Neural progenitor cell (in vitro differentiated cells): Measurements from ENCODE around the gene TBXA2R. TPM values are rescaled to one million over a fixed set of nuclear protein-coding genes. Genes with fewer than 3 reads are reported as not detected.
"Not testable (repeated sequence)": the region's sequence is repeated elsewhere in the genome, so short reads cannot be mapped to it uniquely, and the experiment has no call there.

Experiments used
- DNase-seq: peaks from one replicate; pipeline ENCODE4 v3.0.0-alpha.2; 2016; ENCODE audit warnings: low spot score
- H2AFZ ChIP-seq: fragments of 200-600 bp; sonication (generic); replicated peaks from 2 replicates; pipeline ENCODE4 v1.6.1; 2016; ENCODE audit warnings: antibody characterized with exemption
- H3F3A ChIP-seq: fragments of 200-600 bp; sonication (generic); 2 replicates; pipeline ENCODE4 v1.6.1; 2016; ENCODE audit warnings: antibody characterized with exemption, low read depth
- H3K27ac ChIP-seq: fragments of 200-600 bp; sonication (generic); 2 replicates; pipeline ENCODE4 v1.5.1; 2016; ENCODE audit warnings: mild to moderate bottlenecking
- H3K27me3 ChIP-seq: fragments of 200-600 bp; sonication (generic); 2 replicates; pipeline ENCODE4 v1.6.1; 2016; ENCODE audit warnings: mild to moderate bottlenecking, moderate library complexity
- H3K36me3 ChIP-seq: fragments of 200-600 bp; sonication (generic); 2 replicates; pipeline ENCODE4 v1.5.1; 2016
- H3K4me1 ChIP-seq: fragments of 200-600 bp; sonication (generic); 2 replicates; pipeline ENCODE4 v1.6.1; 2016; ENCODE audit warnings: mixed run types
- H3K4me2 ChIP-seq: fragments of 200-600 bp; sonication (generic); 2 replicates; pipeline ENCODE4 v1.6.1; 2016
- H3K4me3 ChIP-seq: fragments of 200-600 bp; sonication (generic); 2 replicates; pipeline ENCODE4 v1.5.1; 2016
- H3K79me2 ChIP-seq: fragments of 200-600 bp; sonication (generic); 2 replicates; pipeline ENCODE4 v1.6.1; 2016; ENCODE audit warnings: low read depth
- H3K9ac ChIP-seq: fragments of 200-600 bp; sonication (generic); 2 replicates; pipeline ENCODE4 v1.6.1; 2016
- H3K9me3 ChIP-seq: fragments of 200-600 bp; sonication (generic); 2 replicates; pipeline ENCODE4 v1.5.1; 2016; ENCODE audit warnings: low read depth
- H4K20me1 ChIP-seq: fragments of 200-600 bp; sonication (generic); 2 replicates; pipeline ENCODE4 v1.6.1; 2016; ENCODE audit warnings: low read depth
- H3K27ac Mint-ChIP-seq: 3 replicates; pipeline ENCODE4 v1.8.0; 2021; ENCODE audit warnings: mixed read lengths
- H3K27me3 Mint-ChIP-seq: 2 replicates; pipeline ENCODE4 v1.8.0; 2022; ENCODE audit warnings: low read depth, mild to moderate bottlenecking, inconsistent platforms, moderate library complexity, mixed read lengths; ENCODE audit not compliant: insufficient read depth
- H3K36me3 Mint-ChIP-seq: 3 replicates; pipeline ENCODE4 v1.8.0; 2021; ENCODE audit warnings: mixed read lengths
- H3K4me1 Mint-ChIP-seq: 3 replicates; pipeline ENCODE4 v1.8.0; 2021; ENCODE audit warnings: mixed read lengths
- H3K4me3 Mint-ChIP-seq: 3 replicates; pipeline ENCODE4 v1.8.0; 2021; ENCODE audit warnings: mild to moderate bottlenecking, moderate library complexity, mixed read lengths
- H3K9me3 Mint-ChIP-seq: 3 replicates; pipeline ENCODE4 v1.8.0; 2020; ENCODE audit warnings: mixed read lengths
- CTCF ChIP-seq: fragments of 200-600 bp; sonication (generic); IDR thresholded peaks from 2 replicates; pipeline ENCODE4 v1.5.1; 2017; ENCODE audit warnings: antibody characterized with exemption, mild to moderate bottlenecking
- EZH2 ChIP-seq: fragments of 200-600 bp; sonication (generic); IDR thresholded peaks from 2 replicates; pipeline ENCODE4 v1.6.1; 2017; ENCODE audit warnings: antibody characterized with exemption, mild to moderate bottlenecking, moderate library complexity
- EZH2phosphoT487 ChIP-seq: fragments of 200-600 bp; sonication (generic); IDR thresholded peaks from 2 replicates; pipeline ENCODE4 v1.6.1; 2017; ENCODE audit warnings: antibody characterized with exemption
- total RNA-seq: library from RNA; depleted of rRNA; stranded (reverse); fragments of >200 nt; gene quantifications from 2 replicates; pipeline ENCODE4 v1.2.3, GENCODE V29; 2015; ENCODE audit warnings: low replicate concordance

The TBXA2R gene
- total RNA-seq, 1 donor from 2014 or later, result not detected

GRCh38 chr19:3572132-3572854 is 34.4 kb downstream of the TBXA2R start:
- Mint-ChIP-seq H3K4me3 (peak overlapping the region; percentile 89), H3K4me1 (peaks cover 29% of the 10 kb centered on the region), H3K27me3 (peaks cover 10% of the 10 kb centered on the region), H3K27ac (peak overlapping the region; percentile 63), H3K9me3 (no peaks in the 10 kb centered on the region), H3K36me3 (peaks cover 7% of the 10 kb centered on the region)
- Histone ChIP-seq H3K79me2 (peaks cover 6% of the 10 kb centered on the region), H3K9me3 (no peaks in the 10 kb centered on the region), H3K27ac (no peak overlapping the region), H3K9ac (no peak overlapping the region), H3K4me1 (peaks cover 15% of the 10 kb centered on the region), H3F3A (peaks cover 36% of the 10 kb centered on the region), H4K20me1 (peaks cover 41% of the 10 kb centered on the region), H2AFZ (peak overlapping the region; percentile 46), H3K4me3 (peak overlapping the region; percentile 95), H3K27me3 (peaks cover 27% of the 10 kb centered on the region), H3K4me2 (peak overlapping the region; percentile 80), H3K36me3 (no peaks in the 10 kb centered on the region)
- TF ChIP-seq CTCF (no peak), EZH2 (no peak), EZH2phosphoT487 (no peak)
- DNase-seq, result peak; percentile 100

GRCh38 chr19:3570606-3571011 is 36.1 kb downstream of the TBXA2R start:
- H3K4me3 Mint-ChIP-seq, result no peak overlapping the region
- peaks cover 4% of the 10 kb centered on the region for H3K4me1 ChIP-seq
- peaks cover 7% of the 10 kb centered on the region for H3K36me3 Mint-ChIP-seq

GRCh38 chr19:3570042-3570441 is 36.6 kb downstream of the TBXA2R start:
- H2AFZ ChIP-seq, H3K9ac ChIP-seq, H3K4me1 ChIP-seq, H3K4me3 Mint-ChIP-seq, H3K4me3 ChIP-seq, H3K36me3 ChIP-seq, H3K36me3 Mint-ChIP-seq, H3K9me3 Mint-ChIP-seq, DNase-seq, H3K79me2 ChIP-seq, H3K27me3 ChIP-seq, H3K9me3 ChIP-seq, H3K27ac Mint-ChIP-seq, H3K27me3 Mint-ChIP-seq, H3K4me2 ChIP-seq, H3K27ac ChIP-seq: not testable (repeated sequence)
- Histone ChIP-seq H4K20me1 (peaks cover 22% of the 10 kb centered on the region), H3F3A (peaks cover 20% of the 10 kb centered on the region)
- peaks cover 21% of the 10 kb centered on the region for H3K4me1 Mint-ChIP-seq

More at GRCh38 chr19:3570606-3571011, 36.1 kb downstream of the TBXA2R start:
- no peak overlapping the region for H3K27ac Mint-ChIP-seq
- H3K27me3 Mint-ChIP-seq, result peaks cover 10% of the 10 kb centered on the region
- no peaks in the 10 kb centered on the region for H3K9me3 Mint-ChIP-seq
- peaks cover 11% of the 10 kb centered on the region for H3K27me3 ChIP-seq
- H2AFZ ChIP-seq, result no peak overlapping the region
- H3K27ac ChIP-seq, result no peak overlapping the region
- TF ChIP-seq EZH2, result no peak
- no peak for TF ChIP-seq CTCF
- TF ChIP-seq EZH2phosphoT487, result no peak
- H3K4me1 Mint-ChIP-seq, result peaks cover 24% of the 10 kb centered on the region
- DNase-seq, result no peak
- no peak overlapping the region for H3K4me2 ChIP-seq
- no peaks in the 10 kb centered on the region for H3K9me3 ChIP-seq
- no peak overlapping the region for H3K9ac ChIP-seq
- H3F3A ChIP-seq, result peaks cover 24% of the 10 kb centered on the region
- no peak overlapping the region for H3K4me3 ChIP-seq
- H4K20me1 ChIP-seq, result peaks cover 27% of the 10 kb centered on the region
- H3K79me2 ChIP-seq, result peaks cover 6% of the 10 kb centered on the region
- no peaks in the 10 kb centered on the region for H3K36me3 ChIP-seq

GRCh38 chr19:3565139-3565538 is 41.5 kb downstream of the TBXA2R start:
- Mint-ChIP-seq H3K36me3 (no peaks in the 10 kb centered on the region), H3K27ac (peak overlapping the region; percentile 33), H3K9me3 (no peaks in the 10 kb centered on the region), H3K4me1 (peaks cover 6% of the 10 kb centered on the region), H3K4me3 (peak overlapping the region; percentile 69), H3K27me3 (peaks cover 7% of the 10 kb centered on the region)
- no peaks in the 10 kb centered on the region for H3K27me3 ChIP-seq
- no peak overlapping the region for H2AFZ ChIP-seq
- no peaks in the 10 kb centered on the region for H4K20me1 ChIP-seq
- no peak for DNase-seq
- no peak overlapping the region for H3K4me3 ChIP-seq
- no peak overlapping the region for H3K9ac ChIP-seq
- H3K36me3 ChIP-seq, result no peaks in the 10 kb centered on the region
- no peak overlapping the region for H3K4me2 ChIP-seq
- H3F3A ChIP-seq, result no peaks in the 10 kb centered on the region
- H3K79me2 ChIP-seq, result no peaks in the 10 kb centered on the region
- H3K4me1 ChIP-seq, result no peaks in the 10 kb centered on the region
- no peak overlapping the region for H3K27ac ChIP-seq
- H3K9me3 ChIP-seq, result no peaks in the 10 kb centered on the region
- TF ChIP-seq EZH2, result no peak
